GM10847 (cell line): ENCODE data around the gene SV2A.
A peak's percentile ranks its signal among the peaks of the same experiment; 100 is the strongest.

Experiments used
- POLR2A ChIP-seq: IDR thresholded peaks from 2 replicates; pipeline ENCODE4 v1.6.1; 2011; ENCODE audit not compliant: insufficient read length; ENCODE audit errors: extremely low read depth

Gene SV2A

DNA sequence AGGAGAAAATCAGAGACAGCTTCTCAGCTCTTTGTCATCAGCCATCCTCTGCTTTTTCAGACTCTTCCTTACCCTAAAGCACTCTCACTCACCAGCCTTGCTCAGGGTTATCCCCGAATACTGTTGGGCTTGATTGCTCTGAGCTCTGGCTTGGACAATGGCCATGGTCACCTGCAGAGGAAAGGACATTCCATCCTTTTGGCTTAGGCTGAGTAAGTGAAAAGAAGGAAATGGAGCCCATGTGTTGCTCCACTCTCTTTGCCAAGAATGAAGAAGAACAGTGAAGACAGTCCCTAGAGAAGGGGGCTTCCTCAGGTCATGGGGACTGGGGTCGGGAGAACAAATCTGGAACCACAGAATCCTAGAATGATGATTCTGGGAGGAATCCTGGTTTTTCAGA is 16.7 kb upstream of the SV2A start:
- TF ChIP-seq POLR2A: no peak

DNA sequence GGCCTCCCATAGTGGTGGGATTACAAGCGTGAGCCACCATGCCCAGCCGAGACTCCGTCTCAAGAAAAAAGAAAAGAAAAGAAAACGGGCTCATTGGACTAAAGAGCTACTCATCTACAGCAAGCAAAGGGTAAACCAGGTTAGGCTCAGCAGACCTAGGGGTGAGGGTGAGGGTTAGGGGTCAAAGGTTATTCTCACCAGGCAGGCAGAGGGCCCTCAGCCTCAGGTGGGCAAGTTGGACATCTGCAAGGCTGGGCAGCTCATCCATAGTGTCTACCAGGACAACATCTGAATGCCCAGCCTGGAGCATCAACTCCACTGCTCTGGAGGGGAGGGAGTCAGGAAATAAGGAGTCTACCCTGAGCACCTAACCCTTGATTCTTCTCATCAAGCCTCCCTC is 15.6 kb upstream of the SV2A start:
- TF ChIP-seq POLR2A: no peak

DNA sequence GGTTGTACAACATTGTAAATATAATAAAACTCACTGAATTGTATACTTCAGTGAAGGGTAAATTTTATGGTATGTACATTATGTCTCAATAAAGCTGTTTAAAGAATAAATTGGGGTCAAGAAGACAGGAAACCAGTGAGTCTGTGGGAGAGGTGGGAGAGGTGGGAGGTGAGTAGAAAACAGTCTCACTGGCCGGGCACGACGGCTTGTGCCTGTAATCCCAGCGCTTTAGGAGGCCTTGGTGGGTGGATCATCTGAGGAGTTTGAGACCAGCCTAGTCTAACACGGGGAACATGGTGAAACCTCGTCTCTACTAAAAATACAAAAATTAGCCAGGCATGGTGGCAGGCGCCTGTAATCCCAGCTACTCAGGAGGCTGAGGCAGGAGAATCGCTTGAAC is 14.8 kb upstream of the SV2A start:
- TF ChIP-seq POLR2A: no peak

DNA sequence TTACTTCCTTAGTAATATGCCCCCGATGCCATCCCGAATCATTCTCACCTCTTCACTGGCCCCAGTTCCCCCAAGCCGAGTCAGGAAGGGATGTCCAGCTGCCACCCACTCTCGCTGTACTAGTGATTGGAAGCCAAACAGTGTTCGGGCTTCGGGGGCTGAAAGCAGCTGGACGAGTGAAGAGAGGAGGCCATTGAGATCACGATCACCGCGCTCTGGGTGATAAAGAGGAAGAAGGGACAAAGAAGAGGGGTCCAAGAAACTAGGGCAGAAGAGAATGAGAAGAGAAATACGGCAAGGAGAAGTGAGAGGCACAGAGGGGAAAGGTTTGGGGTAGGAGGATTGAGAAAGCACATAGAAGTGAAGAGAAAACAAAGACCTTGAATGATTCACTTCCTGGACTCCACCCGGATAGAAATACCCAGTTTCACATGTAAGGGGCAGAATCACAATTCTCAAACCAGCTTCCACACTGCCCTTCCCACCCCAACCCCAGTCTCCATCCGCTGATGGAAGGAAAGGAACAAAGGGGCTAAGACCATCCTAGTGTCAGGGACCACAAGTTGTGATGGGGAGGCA is 13.7 kb upstream of the SV2A start:
- no peak for TF ChIP-seq POLR2A

DNA sequence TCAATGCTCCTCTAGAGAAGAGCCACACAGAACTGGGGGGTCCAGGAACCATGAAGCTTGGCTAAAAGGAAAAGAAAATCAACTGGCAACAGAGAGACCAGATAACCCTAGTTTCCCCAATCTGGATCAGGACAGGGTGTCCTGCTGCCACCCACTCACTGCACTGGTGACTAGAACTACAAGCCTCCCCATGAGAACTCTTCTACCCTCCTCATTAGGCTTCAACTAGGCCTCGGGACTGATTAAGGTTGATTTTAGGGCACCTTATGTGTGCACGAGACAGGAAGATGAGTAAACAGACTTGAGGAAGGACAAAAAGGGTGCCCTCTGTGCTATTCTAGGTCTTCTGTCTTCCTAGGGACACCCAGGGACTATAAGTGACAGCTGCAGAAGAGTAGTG is 12.2 kb upstream of the SV2A start:
- no peak for TF ChIP-seq POLR2A

DNA sequence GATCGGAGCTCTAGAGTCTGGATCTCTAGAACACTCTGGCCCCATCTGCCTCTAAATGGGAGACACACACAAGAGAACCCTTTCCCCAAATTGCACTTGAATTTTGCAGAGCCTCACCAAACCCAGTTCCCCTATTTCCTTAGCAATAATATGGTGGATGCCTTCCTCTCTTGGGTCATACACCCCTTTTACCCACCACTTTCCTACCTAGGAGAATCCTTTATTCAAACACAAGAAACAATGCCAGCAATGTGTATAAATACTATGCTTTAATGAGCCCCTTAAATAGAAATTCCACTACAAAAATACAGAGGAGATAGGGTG is 10.7 kb upstream of the SV2A start:
- no peak for TF ChIP-seq POLR2A

DNA sequence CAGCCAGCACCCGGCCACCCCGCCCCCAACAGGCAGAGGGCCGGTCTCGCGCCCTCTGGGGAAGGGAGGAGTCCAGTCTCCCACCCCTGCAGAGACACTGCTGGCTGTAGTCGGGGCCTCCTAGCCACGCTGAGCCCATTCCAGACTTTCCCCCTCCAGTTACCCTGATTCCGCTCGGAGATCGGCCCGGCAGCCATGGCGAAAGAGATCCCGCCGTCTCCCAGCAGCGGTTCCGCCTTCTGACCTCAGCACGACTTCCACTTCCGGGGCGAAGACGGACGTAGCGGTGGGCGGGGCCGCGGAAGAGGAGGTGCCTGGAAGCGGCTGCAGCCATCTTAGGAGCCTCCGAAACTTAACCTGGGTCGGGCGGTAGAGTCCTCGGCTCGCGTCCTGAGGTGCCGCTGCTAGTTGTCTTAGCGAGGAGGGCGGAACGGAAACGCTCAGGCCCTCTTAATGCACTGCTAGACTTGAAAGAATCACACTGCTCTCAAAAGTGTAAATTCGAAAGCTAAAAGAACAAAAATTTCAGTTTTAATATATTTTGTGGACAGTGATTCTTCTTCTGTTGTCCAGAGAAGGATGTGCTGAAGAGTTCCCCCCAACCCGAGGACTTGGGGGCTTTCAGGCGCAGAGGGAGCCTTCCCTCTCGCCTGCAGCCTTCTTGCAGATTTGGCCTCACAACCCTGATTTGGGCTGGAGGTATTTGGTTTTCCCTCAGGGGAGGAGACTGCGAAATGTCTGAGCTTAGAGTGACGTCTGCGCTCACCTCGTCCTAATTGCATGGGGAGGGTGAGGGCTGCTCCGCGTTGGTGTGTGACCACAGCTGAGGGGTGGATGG is 10.1 kb upstream of the SV2A start, which contains the start of gene SF3B4:
SF3B4 (minus strand) TSS at position 241 of the 838 bp plus-strand sequence; CDS start at position 197, 44 bp downstream.
- peak; percentile 86 for TF ChIP-seq POLR2A

DNA sequence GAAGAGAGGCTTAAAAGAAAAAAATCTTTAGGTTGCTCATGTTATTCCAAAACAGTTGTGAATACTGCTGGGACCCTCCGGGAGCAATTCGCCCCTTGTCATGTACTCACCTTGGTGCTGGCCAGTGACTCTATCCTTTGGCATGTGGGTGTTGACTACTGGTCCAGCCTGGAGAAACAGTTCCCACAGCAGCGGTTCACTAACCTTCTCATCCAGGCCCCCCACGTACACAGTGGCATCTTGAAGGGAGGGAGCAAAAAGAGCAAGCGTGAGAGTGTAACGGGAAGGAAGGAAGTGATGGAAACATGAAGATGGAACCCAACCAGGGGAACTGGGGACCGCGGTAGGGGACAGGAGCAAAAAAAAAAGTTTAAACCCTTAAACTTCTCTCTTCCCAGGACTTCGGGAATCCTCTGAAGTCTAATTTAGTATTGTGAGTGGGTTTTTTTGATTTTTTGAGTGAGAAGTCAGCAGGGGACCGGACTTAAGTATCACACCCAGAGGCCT is 9.5 kb upstream of the SV2A start:
- no peak for TF ChIP-seq POLR2A

DNA sequence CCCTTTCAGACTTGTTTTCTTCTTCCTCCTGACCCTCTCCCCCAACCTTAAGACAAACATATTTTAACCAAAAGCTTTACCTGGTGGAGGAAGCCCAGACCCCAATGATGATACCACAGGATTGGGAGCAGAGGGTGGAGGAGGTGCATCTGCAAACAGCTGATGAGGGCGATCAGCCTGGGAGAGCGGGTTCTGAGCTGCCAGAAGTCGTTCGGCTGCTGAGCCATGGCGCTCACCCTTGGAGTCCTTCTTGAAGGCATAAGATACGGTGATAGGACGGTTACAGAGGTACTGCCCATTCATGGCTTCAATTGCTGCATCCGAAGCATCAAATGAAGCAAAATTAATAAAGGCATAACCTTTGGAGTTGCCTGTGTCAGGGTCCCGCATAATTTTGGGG is 8.7 kb upstream of the SV2A start:
- no peak for TF ChIP-seq POLR2A

DNA sequence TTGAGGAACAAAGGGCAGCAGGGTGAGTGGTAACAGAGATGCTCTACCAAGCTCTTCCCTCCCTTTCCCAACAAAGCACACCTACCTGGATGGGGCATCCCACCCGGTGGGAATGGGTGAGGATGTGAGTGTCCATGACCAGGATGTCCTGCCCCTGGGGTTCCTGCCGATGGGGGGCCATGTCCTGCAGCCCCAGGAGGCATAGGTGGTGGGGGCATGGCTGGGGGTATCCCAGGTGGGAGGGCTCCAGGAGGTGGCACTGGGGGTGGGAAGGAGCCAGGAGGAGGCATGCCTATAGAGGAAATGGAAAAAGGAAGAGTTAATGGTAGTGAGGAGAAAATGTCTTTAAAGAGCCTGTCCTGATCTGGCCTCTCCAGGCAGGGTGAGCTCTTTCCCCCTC is 8.1 kb upstream of the SV2A start:
- no peak for TF ChIP-seq POLR2A

DNA sequence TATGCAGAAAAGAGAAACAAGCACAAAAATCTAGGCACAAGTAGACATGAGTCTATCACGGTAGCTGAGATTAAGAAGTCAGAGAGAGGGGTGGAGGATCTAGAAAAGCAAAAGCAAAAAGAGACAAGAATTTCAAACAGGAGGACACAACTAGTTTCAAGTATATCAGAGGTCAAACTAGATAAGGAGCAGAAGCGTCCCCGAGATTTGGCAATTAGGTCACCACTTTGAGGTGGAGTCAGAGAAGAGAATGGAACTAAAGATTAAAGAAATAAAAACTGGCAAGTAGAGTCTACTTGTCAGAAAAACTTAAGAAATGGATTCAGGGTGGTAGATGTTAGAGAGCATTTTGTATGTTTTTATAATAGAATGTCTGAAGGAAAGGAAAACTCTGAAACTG is 7.7 kb upstream of the SV2A start:
- TF ChIP-seq POLR2A: no peak

DNA sequence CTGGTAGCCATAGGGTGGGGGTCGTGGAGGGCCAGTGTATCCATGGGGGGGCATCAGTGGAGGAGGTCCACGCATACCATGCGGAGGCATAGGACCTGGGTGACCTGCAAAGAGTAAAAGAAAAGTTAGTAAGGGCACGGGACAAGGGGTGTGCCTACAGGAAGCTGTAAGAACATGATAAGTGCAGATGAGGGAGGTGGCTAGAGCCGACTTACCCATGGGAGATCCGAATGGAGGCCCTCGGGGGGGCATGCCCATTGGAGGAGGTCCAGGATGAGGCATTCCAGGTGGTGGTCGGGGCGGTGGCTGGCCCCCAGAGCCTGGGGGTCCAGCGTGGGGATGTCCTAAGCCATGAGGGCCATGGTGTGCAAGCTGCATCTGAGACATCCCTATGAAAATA is 6.0 kb upstream of the SV2A start:
- no peak for TF ChIP-seq POLR2A

DNA sequence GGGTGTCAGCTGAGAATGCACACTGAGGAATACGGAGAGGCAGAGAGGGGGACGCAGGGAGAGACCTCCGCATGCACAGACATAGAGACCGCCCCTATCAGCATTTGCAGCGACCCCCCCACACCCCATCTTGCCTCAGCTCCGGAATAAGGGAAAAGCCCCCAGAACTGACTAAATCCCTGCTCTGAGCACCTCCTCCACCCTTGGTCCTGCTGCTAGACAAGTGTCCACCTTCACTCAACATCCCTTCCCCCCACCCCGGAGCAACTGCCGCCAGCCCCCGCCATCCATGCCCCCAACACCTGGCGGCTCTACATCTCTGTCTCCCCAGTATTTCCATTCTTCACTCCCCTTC is 769 bp downstream of the SV2A start:
- no peak for TF ChIP-seq POLR2A

DNA sequence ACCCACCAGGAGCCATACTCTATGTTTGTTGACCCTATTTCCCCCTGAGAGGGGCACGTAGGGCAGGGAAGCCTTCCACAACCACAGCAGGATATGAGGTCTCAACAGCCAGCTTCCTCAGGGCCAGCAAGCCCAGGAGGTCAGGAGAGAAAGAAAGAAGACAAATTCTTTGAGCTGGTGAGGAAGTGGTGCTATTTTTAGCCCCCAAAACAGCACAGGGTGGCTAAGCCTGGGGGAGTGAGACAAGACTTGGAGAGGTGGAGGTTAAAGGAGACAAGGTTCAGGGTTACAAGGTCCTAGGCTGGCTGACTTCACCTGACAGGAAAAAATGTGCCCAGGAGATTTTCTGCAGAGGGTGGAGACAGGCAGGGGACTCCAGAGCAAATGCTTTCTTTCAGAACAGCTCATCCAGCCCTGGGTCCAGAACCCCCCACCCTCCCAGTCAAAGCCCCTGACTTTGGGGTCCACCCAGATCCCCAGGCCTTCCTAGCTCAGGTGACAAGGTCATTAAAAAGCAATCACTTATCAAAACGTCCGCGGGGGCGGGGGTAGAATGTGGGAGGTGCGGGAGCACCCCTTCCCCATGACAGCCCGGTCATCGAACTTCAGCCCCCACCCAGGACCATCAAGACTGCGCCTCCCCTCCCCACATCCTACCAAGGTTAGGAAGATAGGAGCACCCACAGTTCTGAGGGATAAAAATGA is 1.3 kb downstream of the SV2A start:
- no peak for TF ChIP-seq POLR2A

DNA sequence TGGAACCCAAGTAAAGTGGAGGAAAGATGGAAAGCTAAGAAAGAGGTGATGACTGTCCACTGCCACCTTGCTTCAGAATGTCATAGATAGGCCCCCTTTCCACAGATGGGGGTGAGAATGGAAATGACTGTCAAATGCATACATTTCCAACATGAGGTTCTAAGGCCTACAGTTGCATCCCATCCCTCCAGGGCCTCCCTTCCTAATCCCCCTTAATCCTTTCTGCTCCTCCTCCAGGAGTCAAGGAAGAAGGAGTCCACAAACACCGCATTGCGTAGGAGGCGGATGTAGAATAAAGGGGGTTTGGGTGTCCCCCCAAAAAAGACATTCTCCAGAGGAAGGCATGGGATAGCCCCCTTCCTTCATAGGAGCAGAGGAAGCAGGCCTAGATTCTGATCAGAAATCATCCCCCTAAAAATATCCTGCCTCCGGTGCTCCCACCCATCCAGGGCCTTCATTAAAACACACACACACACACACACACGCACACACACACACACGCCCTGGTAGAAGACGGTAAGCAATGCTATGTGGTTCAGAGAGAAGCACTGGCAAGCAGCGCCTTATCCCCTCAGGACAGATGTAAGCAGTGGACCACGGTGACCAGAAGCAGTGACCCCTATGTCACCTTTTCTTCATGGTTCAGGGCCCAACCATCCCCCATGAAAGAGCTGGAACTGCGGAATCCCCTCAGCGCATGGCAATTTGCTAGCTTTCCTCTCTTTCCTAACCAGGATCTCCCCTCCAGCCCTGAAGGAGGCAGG is 2.0 kb downstream of the SV2A start:
- no peak for TF ChIP-seq POLR2A
